GM21390 (cell line): ENCODE data around the gene RIPK4.
"Not testable (repeated sequence)": the region's sequence is repeated elsewhere in the genome, so short reads cannot be mapped to it uniquely, and the experiment has no call there.

Source experiments
- ATAC-seq: cut with Tn5 transposase; IDR thresholded peaks from one replicate; pipeline ENCODE4 v1.9.1; 2021; ENCODE audit not compliant: unreplicated experiment

RIPK4 gene

GRCh38 chr21:41717573-41718330 lies 49.1 kb downstream of the RIPK4 start:
- ATAC-seq: no peak

GRCh38 chr21:41716751-41717150 lies 50.1 kb downstream of the RIPK4 start:
- no peak for ATAC-seq

- ATAC-seq: no peak
Measured at GRCh38 chr21:41715649-41716281, 51.1 kb downstream of the RIPK4 start.

- not testable (repeated sequence) for ATAC-seq
Measured at GRCh38 chr21:41714299-41714865, 52.5 kb downstream of the RIPK4 start.

- no peak for ATAC-seq
Measured at GRCh38 chr21:41713495-41714281, 53.2 kb downstream of the RIPK4 start.

GRCh38 chr21:41712730-41713129 lies 54.1 kb downstream of the RIPK4 start:
- no peak for ATAC-seq

- no peak for ATAC-seq
Measured at GRCh38 chr21:41712201-41712600, 54.7 kb downstream of the RIPK4 start.

GRCh38 chr21:41711416-41712007 lies 55.3 kb downstream of the RIPK4 start:
- ATAC-seq: no peak

GRCh38 chr21:41710823-41711160 lies 56.1 kb downstream of the RIPK4 start:
- ATAC-seq: no peak

GRCh38 chr21:41709965-41710822 lies 56.7 kb downstream of the RIPK4 start:
- ATAC-seq: no peak

GRCh38 chr21:41709166-41709565 lies 57.7 kb downstream of the RIPK4 start:
- no peak for ATAC-seq

GRCh38 chr21:41707960-41708330 lies 58.9 kb downstream of the RIPK4 start:
- ATAC-seq: no peak

GRCh38 chr21:41707231-41707959 lies 59.5 kb downstream of the RIPK4 start:
- no peak for ATAC-seq

GRCh38 chr21:41706678-41707077 lies 60.2 kb downstream of the RIPK4 start:
- no peak for ATAC-seq

GRCh38 chr21:41706263-41706639 lies 60.6 kb downstream of the RIPK4 start:
- no peak for ATAC-seq

GRCh38 chr21:41705546-41706262 lies 61.1 kb downstream of the RIPK4 start:
- no peak for ATAC-seq

GRCh38 chr21:41703857-41704501 lies 62.9 kb downstream of the RIPK4 start:
- ATAC-seq: no peak

GRCh38 chr21:41701749-41702148 lies 65.1 kb downstream of the RIPK4 start:
- ATAC-seq: no peak

GRCh38 chr21:41699311-41699710 lies 67.5 kb downstream of the RIPK4 start:
- no peak for ATAC-seq
